GM12891 (cell line): ENCODE data around the gene MRPL34.

Experiments
- POLR2A ChIP-seq: IDR thresholded peaks from 2 replicates; pipeline ENCODE4 v1.6.1; 2011; ENCODE audit warnings: low read depth, low read length, control low read depth
- POLR2AphosphoS5 ChIP-seq: IDR thresholded peaks from 2 replicates; pipeline ENCODE4 v1.6.1; 2011; ENCODE audit warnings: low read depth, low read length, control low read depth
- SPI1 ChIP-seq: IDR thresholded peaks from 2 replicates; pipeline ENCODE4 v1.6.1; 2011; ENCODE audit warnings: low read depth, low read length, control low read depth
- TAF1 ChIP-seq: IDR thresholded peaks from 2 replicates; pipeline ENCODE4 v1.6.1; 2011; ENCODE audit warnings: low read depth, low read length, control low read depth

DNA sequence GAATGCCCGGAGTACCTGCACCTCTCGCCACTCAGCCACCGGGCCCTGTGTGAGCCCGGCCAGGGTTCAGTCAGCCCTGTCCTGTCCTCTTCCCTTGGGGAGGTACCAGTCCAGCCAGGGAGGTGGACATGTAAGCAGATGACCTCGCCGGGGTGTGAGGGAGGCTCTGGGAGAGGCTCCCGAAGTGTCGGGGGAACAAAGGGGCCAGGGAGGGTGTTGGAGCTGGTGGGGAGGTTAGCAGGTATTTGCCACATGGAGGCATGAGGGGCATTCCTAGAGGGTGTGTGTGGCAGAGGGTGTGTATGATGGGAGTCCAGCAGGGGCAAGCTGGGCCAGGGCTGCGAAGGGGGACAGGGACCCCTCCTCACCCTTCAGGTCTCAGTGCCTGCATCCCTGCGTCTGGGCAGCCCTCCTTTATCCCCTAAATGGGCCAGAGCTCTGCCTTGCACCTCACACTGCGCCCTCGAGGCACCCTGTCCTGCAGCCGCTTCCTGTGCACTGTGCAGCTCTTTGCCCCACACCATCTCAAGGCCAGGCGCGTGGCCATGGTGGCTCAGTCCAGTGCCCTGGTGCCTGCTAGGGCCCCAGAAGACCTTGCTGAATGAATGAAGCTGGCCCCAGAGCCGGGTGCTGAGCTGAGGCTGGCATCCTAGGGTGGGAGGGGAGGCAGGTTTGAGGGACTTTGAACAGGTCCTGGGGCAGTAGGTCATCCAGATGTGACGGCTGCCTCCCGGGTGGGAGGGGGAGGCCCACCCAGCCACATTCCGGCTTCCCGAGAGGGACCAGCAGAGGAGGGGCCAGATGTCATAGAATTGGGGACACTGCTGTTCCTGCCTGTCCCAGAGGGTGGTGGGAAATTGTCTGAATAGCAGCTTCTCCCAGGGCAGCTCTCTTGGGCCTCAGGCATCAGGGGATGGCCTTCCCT, 6.8 kb downstream of the MRPL34 start:
- TF ChIP-seq POLR2A (no peak), TAF1 (no peak), SPI1 (no peak), POLR2AphosphoS5 (no peak)
